IPS-NIHi7 (cell line): ENCODE measurements around the gene GLRX2.
"Not testable (repeated sequence)": the region's sequence is repeated elsewhere in the genome, so short reads cannot be mapped to it uniquely, and the experiment has no call there.

Experiments
- DNase-seq: peaks from one replicate; pipeline ENCODE4 v3.0.0; 2012; ENCODE audit warnings: mixed read lengths; ENCODE audit errors: extremely low spot score

GLRX2 gene

DNA sequence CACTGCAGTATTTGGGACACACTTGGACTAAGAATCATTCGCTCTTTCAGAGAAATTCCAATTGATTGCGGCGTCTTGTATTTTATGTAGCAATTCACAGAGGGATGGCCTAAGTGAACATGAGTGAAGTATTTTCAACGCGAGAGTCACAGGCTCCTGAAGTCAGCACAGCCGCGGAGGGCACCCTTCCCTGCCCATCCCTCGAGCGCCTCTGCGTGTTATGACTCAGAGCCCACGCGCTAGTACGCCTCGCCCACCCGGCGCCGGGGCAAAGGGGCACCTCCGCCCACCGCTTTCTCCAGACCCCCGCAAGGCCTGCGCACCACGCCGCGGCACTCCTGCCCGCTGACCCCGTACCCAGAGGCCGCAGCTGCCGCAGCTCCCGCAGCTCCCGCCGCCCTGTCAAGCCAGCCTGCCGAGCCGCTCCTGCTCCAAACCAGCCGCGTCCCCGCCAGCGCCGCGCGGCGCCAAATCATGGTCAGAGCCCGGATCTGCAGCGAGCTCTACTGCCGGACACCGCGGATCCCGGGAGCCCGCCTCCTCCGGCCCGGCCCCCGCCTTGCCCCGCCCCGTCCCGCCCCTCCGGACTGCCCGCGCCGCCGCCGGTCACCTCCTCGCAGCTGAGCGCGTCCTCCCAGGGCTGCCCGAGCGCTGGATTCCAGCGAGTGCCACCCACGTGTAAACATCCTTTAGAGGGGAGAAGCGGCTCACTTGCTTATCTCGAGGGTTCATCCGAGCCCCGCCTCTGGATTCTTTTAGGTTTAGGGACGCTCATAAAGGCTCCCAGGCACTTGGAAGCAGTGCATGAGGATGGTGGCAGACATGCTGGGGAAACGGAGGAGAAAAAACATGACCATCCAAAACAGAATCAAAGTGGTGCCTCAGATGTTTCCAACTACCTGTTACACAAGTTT is at the start of gene GLRX2:
GLRX2 (minus strand) TSS at position 508 of the 914 bp plus-strand sequence; CDS start at position 476, 32 bp downstream.
- DNase-seq = peak; percentile 96

DNA sequence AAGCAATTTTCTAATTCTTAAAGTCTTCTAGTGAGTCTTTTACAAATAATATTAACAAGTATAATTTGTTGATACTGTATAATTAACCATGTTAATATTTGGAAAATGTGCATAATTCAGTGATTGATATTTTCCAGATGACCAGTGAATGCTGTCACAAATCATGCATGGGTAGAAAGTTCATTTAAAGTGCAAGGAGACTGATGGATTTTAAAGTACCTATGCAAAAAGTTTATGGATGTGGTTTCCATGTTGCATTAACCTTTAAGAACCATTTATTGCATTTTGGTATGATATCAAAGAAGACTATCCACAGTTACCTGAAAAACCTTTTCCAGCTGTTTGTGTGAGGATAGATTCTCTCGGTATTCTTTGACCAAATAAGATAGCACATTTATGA is 39.8 kb upstream of the GLRX2 start:
- no peak for DNase-seq

- no peak for DNase-seq
Measured at GRCh38 chr1:193144361-193144938, 39.2 kb upstream of the GLRX2 start.

DNA sequence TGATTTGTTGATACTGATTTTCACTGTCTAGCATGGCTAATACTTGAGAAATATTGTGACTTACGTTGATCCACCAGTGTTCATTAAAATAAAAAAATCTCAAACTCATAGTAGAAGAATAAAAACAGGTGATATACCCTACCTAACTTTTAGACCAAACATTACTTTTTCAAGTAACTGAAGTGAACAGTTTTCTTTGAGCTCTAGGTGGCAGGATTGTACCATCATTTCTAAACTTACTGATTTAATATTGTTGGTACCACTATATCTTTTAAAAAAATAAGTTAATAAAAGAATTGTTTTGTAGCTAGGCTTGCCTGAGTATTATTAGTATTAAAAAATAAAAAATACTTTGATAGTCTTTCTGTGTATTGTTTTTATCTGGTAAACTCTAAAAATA is 38.1 kb upstream of the GLRX2 start:
- DNase-seq = no peak

GRCh38 chr1:193142409-193142808 is 37.2 kb upstream of the GLRX2 start:
- no peak for DNase-seq

DNA sequence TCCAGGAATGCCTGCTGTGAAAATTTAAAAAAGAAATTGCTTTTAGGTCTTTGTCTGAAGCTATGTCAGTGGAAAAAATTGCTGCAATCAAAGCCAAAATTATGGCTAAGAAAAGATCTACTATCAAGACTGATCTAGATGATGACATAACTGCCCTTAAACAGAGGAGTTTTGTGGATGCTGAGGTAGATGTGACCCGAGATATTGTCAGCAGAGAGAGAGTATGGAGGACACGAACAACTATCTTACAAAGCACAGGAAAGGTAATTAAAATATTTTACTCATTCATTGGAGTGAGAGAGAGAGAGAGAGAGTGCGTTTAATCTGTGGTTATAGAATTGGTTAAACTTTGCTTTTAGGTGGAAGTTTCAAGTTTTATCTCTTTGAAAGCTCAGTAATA is 36.6 kb upstream of the GLRX2 start:
- no peak for DNase-seq

- DNase-seq = no peak
Measured at GRCh38 chr1:193140254-193140653, 35.0 kb upstream of the GLRX2 start.

DNA sequence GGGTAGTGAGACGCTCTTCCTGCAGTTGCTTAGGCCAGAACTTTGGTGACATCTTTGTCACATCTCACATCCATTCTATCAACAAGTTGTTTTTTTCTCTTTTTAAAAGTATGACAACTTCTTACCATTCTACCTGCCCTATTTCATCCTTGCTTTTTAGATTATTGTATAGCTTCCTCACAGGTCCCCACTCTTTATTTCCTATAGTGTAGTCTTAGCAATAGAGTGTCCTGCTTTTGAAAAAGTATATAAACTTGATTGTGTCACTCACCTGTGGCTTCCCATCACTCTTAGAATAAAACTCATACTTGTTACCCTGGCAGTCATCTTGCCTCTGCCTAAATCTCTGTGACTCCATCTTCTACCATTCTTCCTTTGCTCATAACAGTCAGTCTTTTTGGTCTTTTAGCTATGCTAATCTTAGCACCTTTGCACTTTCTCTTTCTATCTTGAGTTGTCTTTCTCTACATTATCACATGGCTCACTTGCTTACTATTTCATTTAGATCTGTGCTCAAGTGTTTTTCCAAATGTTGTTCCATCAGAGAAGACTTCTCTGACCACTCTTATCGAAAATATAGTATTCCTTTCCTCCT is 26.1 kb upstream of the GLRX2 start:
- no peak for DNase-seq

DNA sequence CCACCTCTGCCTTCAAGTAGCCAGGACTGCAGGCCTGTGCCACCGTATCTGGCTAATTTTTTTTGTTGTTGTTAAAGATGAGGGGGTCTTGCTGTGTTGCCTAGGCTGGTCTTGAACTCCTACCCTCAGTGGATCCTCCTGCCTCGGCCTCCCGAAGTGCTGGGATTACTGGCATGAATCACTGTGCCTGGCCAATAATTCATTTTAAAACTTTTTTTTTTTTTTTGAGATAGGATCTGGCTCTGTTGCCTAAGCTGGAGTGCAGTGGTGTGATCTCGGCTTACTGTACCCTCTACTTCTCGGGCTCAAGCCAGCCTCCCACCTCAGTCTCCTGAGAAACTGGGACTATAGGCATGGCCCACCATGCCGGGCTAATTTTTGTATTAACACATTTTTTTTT is 20.2 kb upstream of the GLRX2 start:
- no peak for DNase-seq

GRCh38 chr1:193123751-193124150 is 18.5 kb upstream of the GLRX2 start:
- no peak for DNase-seq

GRCh38 chr1:193121616-193122593 is 16.7 kb upstream of the GLRX2 start, which contains the start of gene CDC73:
TSS of gene CDC73 (plus strand) at chr1:193122031. CDS start at chr1:193122201, 170 bp downstream.
- DNase-seq = peak; percentile 91

DNA sequence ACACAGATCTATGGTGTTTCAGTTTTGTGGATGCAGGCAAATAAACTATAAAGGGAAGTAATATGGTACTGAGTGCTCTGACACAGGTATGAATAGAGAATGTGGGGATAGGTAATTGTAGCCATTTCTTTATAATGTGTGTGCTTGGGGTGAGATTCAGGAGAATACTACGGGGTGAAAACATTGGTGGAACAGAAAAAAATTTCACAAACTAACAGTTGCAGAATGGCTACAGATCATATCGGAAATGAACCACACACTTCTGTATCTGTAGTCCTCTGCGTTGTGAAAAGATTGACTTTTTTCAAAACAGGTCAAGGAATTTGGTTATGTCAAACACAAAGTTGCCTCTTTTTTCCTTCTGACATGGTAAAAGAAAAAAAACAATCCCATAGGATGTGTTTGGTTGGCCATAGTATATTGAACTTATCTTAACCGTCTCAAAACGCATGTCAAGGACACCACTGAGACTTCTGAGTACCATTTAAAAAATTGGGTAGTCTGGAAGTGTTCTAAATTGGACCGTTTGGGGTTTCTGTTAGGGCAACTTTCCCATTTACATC is 15.5 kb upstream of the GLRX2 start:
- DNase-seq = no peak

DNA sequence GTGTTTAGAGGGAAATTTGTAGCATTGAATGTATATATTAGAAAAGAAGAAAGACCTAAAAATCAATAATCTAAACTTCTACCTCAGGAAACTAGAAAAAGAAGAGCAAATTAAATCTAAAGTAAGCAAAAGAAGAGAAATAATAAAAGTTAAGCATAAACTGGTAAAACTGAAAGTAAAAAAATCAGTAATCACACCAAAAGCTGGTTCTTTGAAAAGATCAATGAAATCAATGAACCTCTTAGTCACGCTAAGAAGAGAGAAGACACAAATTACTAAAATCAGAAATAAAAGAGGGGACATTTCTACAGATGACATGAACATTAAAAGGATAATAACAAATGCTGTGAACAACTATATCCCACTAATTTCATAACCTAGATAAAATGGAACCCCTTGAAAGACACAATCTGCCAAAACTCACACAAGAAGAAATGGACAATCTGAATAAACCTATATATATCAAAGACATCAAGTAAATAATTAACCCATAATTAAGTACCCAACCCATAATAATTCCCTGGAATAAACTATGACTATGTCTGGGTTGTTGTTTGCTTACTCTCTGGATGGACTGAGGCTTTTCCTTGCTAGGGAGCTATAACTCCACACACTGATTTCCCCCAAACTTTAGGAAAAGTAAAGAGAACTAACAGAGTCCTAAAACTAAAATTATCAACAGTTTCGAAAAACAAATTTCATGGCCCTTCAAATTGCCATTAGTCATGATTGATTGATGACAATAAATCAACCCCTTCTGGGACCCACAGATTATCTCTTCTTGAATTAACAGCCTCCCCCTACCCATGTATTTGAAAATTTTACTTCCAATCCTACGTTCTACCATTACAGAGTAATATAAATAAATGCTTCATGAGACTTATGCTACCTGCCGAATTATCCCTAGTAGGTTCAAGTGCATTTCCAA is 13.9 kb upstream of the GLRX2 start:
- no peak for DNase-seq

- no peak for DNase-seq
Measured at GRCh38 chr1:193118194-193118593, 13.0 kb upstream of the GLRX2 start.

DNA sequence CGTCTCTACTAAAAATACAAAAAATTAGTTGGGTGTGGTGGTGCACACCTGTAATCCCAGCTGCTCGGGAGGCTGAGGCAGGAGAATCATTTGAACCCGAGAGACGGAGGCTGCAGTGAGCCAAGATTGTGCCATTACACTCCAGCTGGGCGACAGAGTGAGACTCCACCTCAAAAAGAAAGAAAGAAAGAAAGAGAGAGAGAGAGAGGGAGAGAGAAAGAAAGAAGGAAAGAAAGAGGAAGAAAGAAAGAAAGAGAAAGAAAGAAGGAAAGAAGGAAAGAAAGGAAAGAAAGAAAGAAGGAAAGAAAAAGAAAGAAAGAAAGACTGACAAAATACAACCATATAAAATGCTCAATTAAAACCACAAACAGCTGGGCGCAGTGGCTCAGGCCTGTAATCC is 12.0 kb upstream of the GLRX2 start:
- not testable (repeated sequence) for DNase-seq

GRCh38 chr1:193115629-193116227 is 10.5 kb upstream of the GLRX2 start:
- no peak for DNase-seq

- DNase-seq = no peak
Measured at GRCh38 chr1:193114485-193115095, 9.4 kb upstream of the GLRX2 start.

GRCh38 chr1:193113992-193114332 is 8.7 kb upstream of the GLRX2 start:
- no peak for DNase-seq

- peak; percentile 30 for DNase-seq
Measured at GRCh38 chr1:193113258-193113991, 8.2 kb upstream of the GLRX2 start.
